HG03342 (cell line): Measurements from ENCODE around the gene CDNF.
"Not testable (repeated sequence)": the region's sequence is repeated elsewhere in the genome, so short reads cannot be mapped to it uniquely, and the experiment has no call there.

Source experiments
- ATAC-seq: cut with Tn5 transposase; IDR thresholded peaks from one replicate; pipeline ENCODE4 v1.9.1; 2021; ENCODE audit warnings: mild to moderate bottlenecking, moderate library complexity; ENCODE audit not compliant: unreplicated experiment

Gene CDNF

DNA sequence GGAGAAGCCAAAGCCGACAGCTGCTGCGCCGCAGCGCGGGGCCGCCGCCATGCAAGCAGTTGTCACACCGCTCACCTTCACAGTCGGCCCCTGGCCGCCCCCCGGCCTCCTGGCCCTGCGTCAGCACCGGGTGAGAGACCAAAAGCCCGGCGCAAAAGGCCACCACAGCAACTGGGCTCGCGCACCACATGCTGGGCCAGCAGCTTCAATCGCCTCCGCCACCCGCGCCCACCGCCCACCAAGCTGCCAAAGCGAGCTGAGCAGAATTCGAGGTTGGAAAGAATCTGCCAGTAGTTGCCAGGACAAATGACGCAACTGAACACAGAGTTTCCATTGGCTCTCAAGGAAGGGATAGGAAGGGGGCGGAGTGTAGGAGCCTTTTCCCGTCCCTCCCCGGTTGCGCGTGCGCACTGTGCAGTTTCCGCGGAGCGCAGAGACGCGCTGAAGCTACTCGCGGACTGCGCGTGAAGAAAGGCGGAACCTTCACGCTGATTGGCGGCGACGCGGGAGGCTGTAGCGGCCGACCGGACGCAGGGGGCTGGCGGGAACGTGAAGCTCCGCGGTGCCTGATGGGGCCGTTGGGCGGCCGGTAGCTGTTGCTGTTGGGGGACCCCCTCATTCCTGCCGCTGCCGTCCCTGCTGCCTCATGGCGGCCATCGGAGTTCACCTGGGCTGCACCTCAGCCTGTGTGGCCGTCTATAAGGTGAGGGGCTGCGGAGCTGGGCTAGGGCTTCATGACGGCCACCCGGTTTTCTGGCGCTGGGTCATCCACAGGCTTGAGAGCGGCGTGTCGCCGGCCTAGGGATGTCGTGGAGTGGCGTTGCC, at the start of gene CDNF, which contains the start of the genes HSPA14 and MSANTD7:
TSS of gene CDNF (minus strand) at position 281 of the 825 bp plus-strand sequence. CDS start at position 190, 91 bp downstream.
TSS of gene HSPA14 (plus strand) at position 550 of the 825 bp plus-strand sequence. CDS start at position 647, 97 bp downstream.
TSS of gene MSANTD7 (plus strand) at position 550 of the 825 bp plus-strand sequence. CDS start 3,979 bp downstream, outside the sequence.
- ATAC-seq: peak; percentile 93

- no peak for ATAC-seq
Observed at GRCh38 chr10:14884082-14884481, 46.2 kb upstream of the CDNF start.

DNA sequence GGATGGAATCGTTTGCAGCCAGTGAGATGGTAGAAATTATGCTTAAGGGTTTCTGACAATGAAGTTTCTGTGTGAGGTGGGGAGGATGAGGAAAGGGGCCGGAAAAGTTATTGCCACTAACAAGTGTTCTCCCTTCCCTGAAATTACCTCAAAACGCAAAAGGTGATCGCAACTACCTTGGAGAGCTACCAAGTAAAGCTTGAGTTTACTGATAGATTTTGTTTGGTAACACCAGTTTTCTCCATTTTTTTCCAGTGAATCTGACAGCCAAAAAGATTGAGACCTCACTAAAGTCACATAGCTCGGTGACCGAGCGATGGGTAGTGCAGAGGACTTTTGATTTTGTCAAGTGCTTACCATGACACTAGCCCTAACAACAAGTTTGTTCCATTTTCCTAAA, 42.4 kb upstream of the CDNF start:
- no peak for ATAC-seq

DNA sequence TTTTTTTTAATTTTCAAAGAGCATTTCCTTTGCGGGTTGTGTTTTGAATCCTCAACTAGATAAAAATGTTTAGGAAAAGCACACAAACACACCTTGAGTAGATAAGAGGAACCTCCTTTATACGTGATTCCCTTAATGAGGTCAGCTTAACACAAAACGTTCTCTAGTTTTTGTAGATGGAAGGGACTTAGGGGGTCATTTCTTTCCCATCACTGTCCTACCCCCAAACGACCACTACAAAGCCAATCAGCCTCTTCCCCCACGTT, 42.0 kb upstream of the CDNF start:
- no peak for ATAC-seq

GRCh38 chr10:14879124-14879927, 41.5 kb upstream of the CDNF start:
- ATAC-seq: peak; percentile 28

DNA sequence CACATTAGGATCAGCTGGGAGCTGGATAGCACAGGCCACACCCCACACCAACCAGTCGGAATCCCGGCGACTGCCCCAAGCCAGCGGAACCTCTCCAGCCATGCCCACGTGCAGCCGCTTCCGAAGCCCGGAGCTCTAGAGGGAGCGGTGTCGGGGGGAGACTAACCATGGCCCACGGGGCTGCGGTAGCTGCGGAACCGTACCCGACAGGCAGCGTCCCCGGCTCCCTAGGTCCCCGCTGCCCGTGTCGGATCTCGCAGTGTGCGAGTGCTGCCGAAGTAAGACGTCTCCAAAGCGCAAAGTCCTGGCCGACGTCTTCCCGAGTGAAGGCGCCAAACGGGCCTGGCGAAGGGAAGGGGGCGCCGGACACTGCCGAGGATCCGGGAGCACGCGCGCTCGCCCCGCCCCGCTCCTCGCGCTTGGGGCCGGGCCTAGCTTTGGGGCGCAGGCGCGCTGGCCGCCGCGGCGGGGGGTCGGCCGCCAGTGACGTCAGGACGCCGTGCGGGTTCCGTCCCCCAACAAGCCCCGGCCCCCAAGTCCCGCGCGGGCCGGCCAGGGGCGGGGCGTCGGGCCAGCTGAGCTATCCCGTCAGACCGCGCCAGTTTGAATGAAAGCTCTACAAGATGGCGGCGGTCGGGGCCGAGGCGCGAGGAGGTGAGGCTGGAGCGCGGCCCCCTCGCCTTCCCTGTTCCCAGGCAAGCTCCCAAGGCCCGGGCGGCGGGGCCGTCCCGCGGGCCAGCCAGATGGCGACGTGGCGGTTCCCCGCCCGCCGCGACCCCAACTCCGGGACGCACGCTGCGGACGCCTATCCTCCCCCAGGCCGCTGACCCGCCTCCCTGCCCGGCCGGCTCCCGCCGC, 40.7 kb upstream of the CDNF start, which contains the start of gene SUV39H2:
TSS of gene SUV39H2 (plus strand) at position 601 of the 858 bp plus-strand sequence. CDS start at position 624, 23 bp downstream.
- peak; percentile 92 for ATAC-seq

DNA sequence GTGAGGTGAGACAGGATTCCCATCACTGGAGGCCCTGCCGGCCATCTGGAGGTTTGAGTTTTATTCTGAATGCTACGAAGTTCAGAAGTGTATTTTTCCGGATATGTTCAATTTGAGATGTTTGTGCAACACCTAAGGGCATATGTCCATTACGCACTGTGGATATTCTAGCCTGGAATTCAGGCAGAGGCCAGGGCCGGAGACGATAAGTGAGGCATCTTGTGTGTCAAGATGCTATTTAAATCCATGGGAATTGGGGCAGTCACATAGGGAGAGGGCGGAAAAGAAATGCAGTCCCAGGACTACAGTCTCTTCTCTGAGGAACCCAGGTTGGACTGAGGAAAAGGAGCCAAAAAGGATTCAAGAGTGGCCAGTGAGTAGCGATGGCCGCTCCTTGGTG, 38.9 kb upstream of the CDNF start:
- no peak for ATAC-seq

GRCh38 chr10:14875941-14876340, 38.1 kb upstream of the CDNF start:
- ATAC-seq: no peak

DNA sequence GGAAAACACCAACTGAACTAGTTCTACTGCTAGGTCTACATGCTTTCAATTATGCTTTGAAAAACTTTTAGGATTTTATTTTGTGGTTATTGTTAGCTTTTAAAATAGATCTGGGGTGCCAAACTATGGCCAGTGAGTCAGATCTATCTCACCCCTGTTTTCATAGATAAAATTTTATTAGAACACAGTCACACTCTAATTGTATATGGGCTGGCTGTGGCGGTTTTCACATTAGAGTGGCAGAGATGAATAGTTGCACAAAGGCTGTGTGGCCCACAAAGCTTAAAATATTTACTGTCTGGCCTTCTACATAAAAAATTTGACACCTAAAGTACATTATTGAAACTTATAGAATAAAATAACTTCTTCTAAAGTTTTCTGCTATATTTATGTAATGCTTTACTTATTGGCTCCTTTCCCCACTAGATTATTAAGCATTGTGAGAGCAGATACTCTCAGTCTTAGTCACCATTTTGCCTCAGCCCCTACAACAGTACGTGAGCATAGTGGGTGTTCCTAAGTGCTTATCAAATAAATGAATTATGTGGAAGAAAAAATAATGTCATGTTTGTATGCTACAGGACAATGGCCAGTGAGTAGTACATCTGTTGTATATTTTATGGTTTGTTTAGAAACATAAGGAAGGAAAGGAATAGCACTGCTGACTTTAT, 35.4 kb upstream of the CDNF start:
- ATAC-seq: peak; percentile 47

GRCh38 chr10:14864871-14865270, 27.0 kb upstream of the CDNF start:
- not testable (repeated sequence) for ATAC-seq

GRCh38 chr10:14864466-14864865, 26.6 kb upstream of the CDNF start:
- not testable (repeated sequence) for ATAC-seq

GRCh38 chr10:14860791-14861190, 23.0 kb upstream of the CDNF start:
- ATAC-seq: no peak

- no peak for ATAC-seq
Observed at GRCh38 chr10:14859775-14860174, 21.9 kb upstream of the CDNF start.

DNA sequence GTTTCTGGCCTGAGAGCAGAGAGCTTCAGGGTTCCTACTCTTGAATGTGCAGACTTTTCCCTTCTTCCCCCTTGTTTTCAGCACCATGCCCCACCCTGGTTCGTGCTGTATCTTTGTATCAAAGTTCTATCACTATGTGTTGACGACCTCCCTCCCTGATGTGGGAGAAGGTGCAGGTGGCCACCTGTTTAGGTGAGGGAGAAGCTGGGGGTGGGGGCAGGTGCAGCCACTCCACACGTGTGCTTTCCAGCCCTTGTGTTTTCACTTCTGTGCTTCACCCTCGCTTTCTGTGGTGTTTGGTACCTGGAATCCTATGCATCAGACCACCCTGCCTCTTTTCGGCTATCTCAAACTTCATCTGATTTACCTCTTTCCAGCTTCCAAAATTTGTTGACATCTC, 21.2 kb upstream of the CDNF start:
- no peak for ATAC-seq

- ATAC-seq: no peak
Observed at GRCh38 chr10:14858338-14858960, 20.6 kb upstream of the CDNF start.

DNA sequence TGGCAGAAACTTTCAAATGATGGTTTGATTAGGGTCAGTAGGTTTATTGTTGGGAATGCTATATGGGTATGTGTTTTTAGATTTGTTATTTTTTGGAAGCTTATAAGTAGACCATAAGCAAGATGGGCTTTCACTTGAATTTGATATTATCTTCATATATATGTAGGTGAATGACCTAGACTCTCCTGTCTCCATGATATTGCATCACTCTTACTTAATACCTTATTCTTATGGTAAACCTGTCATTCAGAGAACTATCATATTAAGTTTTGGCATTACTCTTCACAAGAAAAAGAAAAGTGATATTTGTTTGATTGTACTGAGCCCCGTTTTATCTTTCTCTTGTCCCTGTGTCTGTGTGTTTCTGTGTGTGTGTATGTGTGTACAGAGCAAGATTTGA, 17.6 kb upstream of the CDNF start:
- ATAC-seq: no peak

DNA sequence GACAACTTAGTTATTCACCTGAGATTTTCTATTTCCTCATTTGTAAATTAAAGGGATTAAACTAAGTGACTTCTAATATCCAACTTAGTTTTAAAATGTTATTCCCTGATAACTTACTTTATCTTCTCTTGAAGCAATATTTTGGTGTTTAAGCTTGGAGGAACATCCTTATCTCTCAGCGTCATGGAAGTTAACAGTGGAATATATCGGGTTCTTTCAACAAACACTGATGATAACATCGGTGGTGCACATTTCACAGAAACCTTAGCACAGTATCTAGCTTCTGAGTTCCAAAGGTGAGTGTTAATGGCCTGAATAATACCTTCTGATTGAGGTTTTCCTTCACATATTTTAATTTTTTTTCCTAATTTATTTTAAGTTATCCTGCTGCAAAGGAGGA, 14.4 kb upstream of the CDNF start:
- no peak for ATAC-seq

DNA sequence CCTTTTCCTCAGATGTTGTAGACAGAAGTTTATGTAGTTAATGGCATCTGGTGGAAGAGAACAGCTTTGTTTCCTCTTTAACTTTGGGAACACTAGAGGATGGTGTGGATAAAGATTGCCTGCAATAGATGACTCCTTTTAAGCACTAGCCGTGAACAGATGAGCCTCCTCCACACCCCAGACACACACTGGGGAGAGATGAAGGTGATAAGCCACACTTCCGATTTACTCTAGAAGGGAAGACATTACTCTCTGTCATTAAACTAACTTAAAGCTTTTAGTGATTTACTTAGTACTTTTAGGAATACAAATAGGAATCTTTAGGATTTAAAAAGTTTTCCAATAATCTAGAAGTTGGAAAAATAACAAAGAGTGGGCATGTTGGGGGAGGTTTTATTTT, 7.1 kb upstream of the CDNF start:
- no peak for ATAC-seq

- ATAC-seq: no peak
Observed at GRCh38 chr10:14843327-14843988, 5.6 kb upstream of the CDNF start.
